Fibroblast of lung (primary cell): ENCODE data around the gene UXS1. TPM values are rescaled to one million over a fixed set of nuclear protein-coding genes. Genes with fewer than 3 reads are reported as not detected.

Source experiments
- DNase-seq, 2 donors: peaks; one replicate each; pipeline versions ENCODE4 v3.0.0 to v3.0.0-alpha.2; 2010; ENCODE audit warnings: low read depth in 2 of 2
- H2AFZ ChIP-seq: 2 replicates; pipeline ENCODE4 v1.5.1; 2012; ENCODE audit warnings: low read length, control low read depth, inconsistent platforms
- H3K27ac ChIP-seq: 2 replicates; pipeline ENCODE4 v1.5.1; 2011; ENCODE audit warnings: low read length, control low read depth; ENCODE audit not compliant: insufficient read depth
- H3K27me3 ChIP-seq: 2 replicates; pipeline ENCODE4 v1.5.1; 2011; ENCODE audit warnings: mild to moderate bottlenecking, low read length; ENCODE audit not compliant: control insufficient read depth, insufficient read depth
- H3K36me3 ChIP-seq: 2 replicates; pipeline ENCODE4 v1.5.1; 2011; ENCODE audit warnings: low read length; ENCODE audit not compliant: control insufficient read depth, insufficient read depth
- H3K4me1 ChIP-seq: 2 replicates; pipeline ENCODE4 v1.5.1; 2011; ENCODE audit warnings: low read length; ENCODE audit not compliant: control insufficient read depth, insufficient read depth; ENCODE audit errors: extremely low read depth
- H3K4me2 ChIP-seq: 2 replicates; pipeline ENCODE4 v1.5.1; 2011; ENCODE audit warnings: low read length, control low read depth; ENCODE audit not compliant: insufficient read depth; ENCODE audit errors: extremely low read depth
- H3K4me3 ChIP-seq, 4 experiments: fragments of 200-600 bp in 1 of 4; sonication (generic) in 1 of 4; replicated peaks in 1 of 4; 2 replicates each; pipeline ENCODE4 v1.5.1; 2011 to 2016; ENCODE audit warnings: low read length in 4 of 4, low read depth in 3 of 4, mild to moderate bottlenecking in 3 of 4, control low read depth in 2 of 4, inconsistent platforms in 1 of 4, mixed read lengths in 1 of 4; ENCODE audit not compliant: insufficient read depth in 1 of 4; ENCODE audit errors: control extremely low read depth in 1 of 4
- H3K79me2 ChIP-seq: 2 replicates; pipeline ENCODE4 v1.5.1; 2012; ENCODE audit warnings: mild to moderate bottlenecking, low read length, inconsistent platforms; ENCODE audit not compliant: control insufficient read depth, insufficient read depth
- H3K9ac ChIP-seq: 2 replicates; pipeline ENCODE4 v1.5.1; 2011; ENCODE audit warnings: mild to moderate bottlenecking, low read length, control low read depth; ENCODE audit not compliant: insufficient read depth
- H3K9me3 ChIP-seq: 2 replicates; pipeline ENCODE4 v1.5.1; 2012; ENCODE audit warnings: low read depth, low read length; ENCODE audit not compliant: control insufficient read depth, insufficient read depth
- H4K20me1 ChIP-seq: 2 replicates; pipeline ENCODE4 v1.5.1; 2011; ENCODE audit warnings: low read length; ENCODE audit not compliant: control insufficient read depth, insufficient read depth; ENCODE audit errors: extremely low read depth
- CTCF ChIP-seq, 2 donors: IDR thresholded peaks in 1 of 2; conservative IDR thresholded peaks in 1 of 2; 1 replicate in 1 of 2; 2 replicates in 1 of 2; pipeline ENCODE4 v1.5.1; 2011 to 2012; ENCODE audit warnings: low read length in 2 of 2, control low read depth in 1 of 2, inconsistent platforms in 1 of 2, low read depth in 1 of 2, mild to moderate bottlenecking in 1 of 2
- EZH2 ChIP-seq: IDR thresholded peaks from 2 replicates; pipeline ENCODE4 v1.5.1; 2012; ENCODE audit warnings: low read length, control low read depth, mild to moderate bottlenecking; ENCODE audit errors: missing control alignments
- polyA plus RNA-seq, 2 donors: library from polyadenylated mRNA; depleted of rRNA in 1 of 2; stranded (reverse) in 1 of 2; unstranded in 1 of 2; fragments of >200 nt; gene quantifications; 2 replicates each; pipeline ENCODE4 v1.2.1, GENCODE V29; 2011 to 2012; ENCODE audit warnings: missing spikeins in 1 of 2
- total RNA-seq: library from RNA; depleted of rRNA; stranded (reverse); fragments of >200 nt; gene quantifications from 2 replicates; pipeline ENCODE4 v1.2.1, GENCODE V29; 2014

UXS1 gene
- total and polyA plus RNA-seq, 2 donors (not counting 1 experiment from before 2014, with no cell fraction given), result 23.1 to 59.8 TPM

GRCh38 chr2:106105151-106105922, 88.8 kb downstream of the UXS1 start:
- H3K4me3 ChIP-seq, result no peak overlapping the region
- H3K9me3 ChIP-seq, result no peaks in the 10 kb centered on the region
- no peak overlapping the region for H3K4me2 ChIP-seq
- no peak for DNase-seq
- H4K20me1 ChIP-seq, result no peaks in the 10 kb centered on the region
- H2AFZ ChIP-seq, result no peak overlapping the region
- H3K9ac ChIP-seq, result no peak overlapping the region
- no peak overlapping the region for H3K27ac ChIP-seq
- TF ChIP-seq EZH2 (no peak), CTCF (conservative IDR thresholded peaks at IDR 0.05 in 1 of 2, IDR thresholded peaks at IDR 0.05 in 1 of 2; ENCODE audit: low read depth in 1 of 2, low read length in 2 of 2) (no peak)
- no peaks in the 10 kb centered on the region for H3K27me3 ChIP-seq
- no peaks in the 10 kb centered on the region for H3K36me3 ChIP-seq
- H3K4me1 ChIP-seq, result no peaks in the 10 kb centered on the region
- no peaks in the 10 kb centered on the region for H3K79me2 ChIP-seq

GRCh38 chr2:106104332-106105062, 89.6 kb downstream of the UXS1 start:
- Histone ChIP-seq H3K27me3 (no peaks in the 10 kb centered on the region), H3K36me3 (no peaks in the 10 kb centered on the region), H3K79me2 (no peaks in the 10 kb centered on the region), H3K9ac (no peak overlapping the region), H3K4me3 (no peak overlapping the region), H3K9me3 (no peaks in the 10 kb centered on the region), H3K4me2 (no peak overlapping the region), H4K20me1 (no peaks in the 10 kb centered on the region), H3K4me1 (no peaks in the 10 kb centered on the region), H3K27ac (no peak overlapping the region), H2AFZ (no peak overlapping the region)
- no peak for TF ChIP-seq EZH2
- TF ChIP-seq CTCF (conservative IDR thresholded peaks at IDR 0.05 in 1 of 2, IDR thresholded peaks at IDR 0.05 in 1 of 2; ENCODE audit: low read depth in 1 of 2, low read length in 2 of 2), result peak; percentile 96 to 97
- DNase-seq, result peak; percentile 45 to 73

- Histone ChIP-seq H3K27ac (no peak overlapping the region), H3K79me2 (no peaks in the 10 kb centered on the region), H3K4me3 (no peak overlapping the region), H3K4me1 (no peaks in the 10 kb centered on the region), H3K27me3 (no peaks in the 10 kb centered on the region), H2AFZ (no peak overlapping the region), H3K9me3 (no peaks in the 10 kb centered on the region), H3K36me3 (peaks cover 1% of the 10 kb centered on the region), H4K20me1 (no peaks in the 10 kb centered on the region), H3K4me2 (no peak overlapping the region), H3K9ac (no peak overlapping the region)
- TF ChIP-seq CTCF (conservative IDR thresholded peaks at IDR 0.05 in 1 of 2, IDR thresholded peaks at IDR 0.05 in 1 of 2; ENCODE audit: low read depth in 1 of 2, low read length in 2 of 2) (no peak), EZH2 (no peak)
- no peak for DNase-seq
Measured at GRCh38 chr2:106099691-106100090, 94.4 kb downstream of the UXS1 start.
